CD14-positive monocyte (primary cell): Measurements from ENCODE around the gene RUBCN. TPM values are rescaled to one million over a fixed set of nuclear protein-coding genes. Genes with fewer than 3 reads are reported as not detected.

Experiments used
- DNase-seq, 3 donors: peaks; one replicate each; pipeline ENCODE4 v3.0.0-alpha.2; 2011 to 2022
- H2AFZ ChIP-seq: 2 replicates; pipeline ENCODE4 v1.6.0; 2012; ENCODE audit warnings: mild to moderate bottlenecking, low read depth, low read length, inconsistent platforms; ENCODE audit not compliant: insufficient read depth, poor library complexity, severe bottlenecking
- H3K27ac ChIP-seq, 2 donors: 1 replicate in 1 of 2; 2 replicates in 1 of 2; pipeline ENCODE4 v1.5.1; 2012 to 2013; ENCODE audit warnings: low read length in 2 of 2, control low read depth in 1 of 2, inconsistent platforms in 1 of 2, low read depth in 1 of 2, mild to moderate bottlenecking in 1 of 2
- H3K27me3 ChIP-seq, 2 donors: one replicate each; pipeline versions ENCODE4 v1.6.0 to v1.6.1; 2011 to 2013; ENCODE audit warnings: low read length in 2 of 2; ENCODE audit not compliant: control insufficient read depth in 2 of 2, insufficient read depth in 2 of 2
- H3K36me3 ChIP-seq, 2 donors: replicated peaks in 1 of 2; 1 replicate in 1 of 2; 2 replicates in 1 of 2; pipeline versions ENCODE4 v1.5.1 to v1.6.1; 2012 to 2013; ENCODE audit warnings: low read length in 2 of 2, control low read depth in 1 of 2, inconsistent platforms in 1 of 2, mild to moderate bottlenecking in 1 of 2; ENCODE audit not compliant: insufficient read depth in 2 of 2, control insufficient read depth in 1 of 2
- H3K4me1 ChIP-seq, 2 donors: 1 replicate in 1 of 2; 2 replicates in 1 of 2; pipeline versions ENCODE4 v1.5.1 to v1.6.1; 2012 to 2013; ENCODE audit warnings: low read length in 2 of 2, control low read depth in 1 of 2, inconsistent platforms in 1 of 2, mild to moderate bottlenecking in 1 of 2, moderate library complexity in 1 of 2; ENCODE audit not compliant: insufficient read depth in 2 of 2, control insufficient read depth in 1 of 2
- H3K4me2 ChIP-seq: replicated peaks from 2 replicates; pipeline ENCODE3; 2012; ENCODE audit warnings: low read length, moderate library complexity, mild to moderate bottlenecking; ENCODE audit not compliant: poor library complexity, severe bottlenecking; ENCODE audit errors: extremely low read depth
- H3K4me3 ChIP-seq, 3 experiments: fragments of 200-600 bp in 1 of 3; sonication (generic) in 1 of 3; replicated peaks in 1 of 3; 1 replicate in 2 of 3; 2 replicates in 1 of 3; pipeline ENCODE4 v1.5.1; 2011 to 2013; ENCODE audit warnings: low read length in 3 of 3, mild to moderate bottlenecking in 3 of 3, control low read depth in 2 of 3, low read depth in 2 of 3, inconsistent platforms in 1 of 3, moderate library complexity in 1 of 3
- H3K79me2 ChIP-seq: 2 replicates; pipeline ENCODE4 v1.6.0; 2012; ENCODE audit warnings: mild to moderate bottlenecking, control low read depth, inconsistent platforms, low read length, moderate library complexity; ENCODE audit not compliant: insufficient read depth
- H3K9ac ChIP-seq: 2 replicates; pipeline ENCODE4 v1.6.0; 2017; ENCODE audit warnings: low read length, mild to moderate bottlenecking; ENCODE audit not compliant: insufficient read depth, poor library complexity, severe bottlenecking
- H3K9me3 ChIP-seq, 2 donors: replicated peaks in 1 of 2; 1 replicate in 1 of 2; 2 replicates in 1 of 2; pipeline versions ENCODE4 v1.5.1 to v1.6.1; 2012 to 2013; ENCODE audit warnings: low read length in 2 of 2, control low read depth in 1 of 2; ENCODE audit not compliant: control insufficient read depth in 1 of 2, insufficient read depth in 1 of 2
- H4K20me1 ChIP-seq: 2 replicates; pipeline ENCODE4 v1.6.0; 2012; ENCODE audit warnings: mild to moderate bottlenecking, low read length, control low read depth, moderate library complexity; ENCODE audit not compliant: insufficient read depth
- H3K27ac Mint-ChIP-seq, 7 donors: one replicate each; pipeline ENCODE4 v1.8.0; 2020; ENCODE audit warnings: mild to moderate bottlenecking in 7 of 7, mixed read lengths in 7 of 7, moderate library complexity in 6 of 7, inconsistent platforms in 2 of 7
- H3K27me3 Mint-ChIP-seq, 3 donors: one replicate each; pipeline ENCODE4 v1.8.0; 2021 to 2022; ENCODE audit warnings: low read depth in 3 of 3, mild to moderate bottlenecking in 3 of 3, mixed read lengths in 3 of 3, moderate library complexity in 3 of 3, inconsistent platforms in 1 of 3
- H3K36me3 Mint-ChIP-seq, 2 donors: one replicate each; pipeline ENCODE4 v1.8.0; 2020; ENCODE audit warnings: mixed read lengths in 2 of 2, inconsistent platforms in 1 of 2, mild to moderate bottlenecking in 1 of 2
- H3K4me1 Mint-ChIP-seq: one replicate; pipeline ENCODE4 v1.8.0; 2020; ENCODE audit warnings: mild to moderate bottlenecking, mixed read lengths
- H3K4me3 Mint-ChIP-seq, 2 donors: one replicate each; pipeline ENCODE4 v1.8.0; 2020; ENCODE audit warnings: mild to moderate bottlenecking in 2 of 2, mixed read lengths in 2 of 2, moderate library complexity in 1 of 2
- H3K9me3 Mint-ChIP-seq, 7 donors: one replicate each; pipeline ENCODE4 v1.8.0; 2020 to 2022; ENCODE audit warnings: mixed read lengths in 7 of 7, mild to moderate bottlenecking in 6 of 7, moderate library complexity in 6 of 7, inconsistent platforms in 2 of 7
- WGBS: methylation state at CpG from one replicate; pipeline ENCODE4 v1.1.5; 2013; ENCODE audit warnings: missing lambda C conversion rate; ENCODE audit not compliant: insufficient coverage; 5-methylcytosine and 5-hydroxymethylcytosine counted together
- intact Hi-C, 2 donors: fragments of 100-400 bp; cut with micrococcal nuclease; formaldehyde crosslinking; loops; one replicate each; pipeline versions ENCODE4 v1.15.0 to v1.15.1; 2023
- polyA plus RNA-seq, 3 donors: library from polyadenylated mRNA; depleted of rRNA in 1 of 3; unstranded in 2 of 3; stranded (reverse) in 1 of 3; fragments of 300-500 nt in 2 of 3; fragments of >200 nt in 1 of 3; fragmentation: Illumina TruSeq in 2 of 3; gene quantifications; 1 replicate in 2 of 3; 2 replicates in 1 of 3; pipeline ENCODE4 v1.2.3, GENCODE V29; 2012 to 2021
- TF ChIP-seq, protein P1 (sequence below): fragments of 200-600 bp; IDR thresholded peaks from one replicate; pipeline ENCODE4 v1.8.0; 2022; ENCODE audit warnings: antibody characterized with exemption, mild to moderate bottlenecking

Gene RUBCN
- polyA plus RNA-seq, 3 donors, result 8.6 to 37.9 (median 13.5) TPM

DNA sequence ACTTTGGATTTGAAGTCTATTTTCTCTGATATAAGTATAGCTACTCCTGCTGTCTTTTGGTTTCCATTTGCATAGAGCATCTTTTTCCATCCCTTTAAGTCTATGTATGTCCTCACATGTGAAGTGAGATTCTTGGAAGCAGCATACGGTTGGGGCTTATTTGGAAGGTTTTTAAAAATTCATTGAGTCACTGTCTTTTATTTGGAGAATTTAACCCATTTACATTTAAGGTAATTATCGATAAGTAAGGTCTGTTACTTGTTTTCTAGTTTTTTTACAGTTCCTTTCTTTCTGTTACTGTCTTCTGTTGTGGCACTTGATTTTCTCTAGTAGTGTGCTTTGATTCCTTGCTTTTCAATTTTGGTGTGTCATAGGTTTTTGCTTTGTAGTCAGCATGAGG lies 14.0 kb downstream of the RUBCN start:
- H3K4me1 Mint-ChIP-seq, result peaks cover 31% of the 10 kb centered on the region

DNA sequence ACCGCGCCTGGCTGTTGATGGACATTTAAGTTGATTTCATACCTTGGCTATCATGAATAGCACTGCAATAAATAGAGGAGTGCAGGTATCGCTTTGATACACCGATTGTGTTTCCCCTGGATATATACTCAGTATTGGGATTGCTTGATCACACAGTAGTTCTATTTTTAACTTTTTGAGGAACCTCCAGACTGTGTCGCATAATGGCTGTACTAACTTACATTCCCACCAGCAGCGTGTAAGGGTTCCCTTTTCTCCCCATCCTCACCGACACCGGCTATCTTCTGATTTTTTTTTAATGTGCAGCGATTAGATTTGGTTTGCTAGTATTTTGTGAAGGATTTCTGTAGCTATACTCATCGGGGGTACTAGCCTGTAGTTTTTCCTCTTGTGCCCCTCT lies 16.0 kb downstream of the RUBCN start:
- H3K36me3 Mint-ChIP-seq, result peaks cover 40 to 52% of the 10 kb centered on the region in 2 donors
- Histone ChIP-seq H3K27me3 (no peaks in the 10 kb centered on the region), H3K4me3 (no peak overlapping the region), H3K79me2 (peaks cover 57% of the 10 kb centered on the region), H3K36me3 (peaks cover 9 to 29% of the 10 kb centered on the region in 2 donors), H3K9ac (no peak overlapping the region), H3K27ac (no peak overlapping the region), H2AFZ (no peak overlapping the region), H3K9me3 (peaks cover 4 to 7% of the 10 kb centered on the region in 2 donors), H4K20me1 (peaks cover 70% of the 10 kb centered on the region), H3K4me1 (peaks cover 17 to 24% of the 10 kb centered on the region in 2 donors), H3K4me2 (peak overlapping the region; percentile 8)
- intact Hi-C loops, result loop anchor here in 1 of 2 donors (2.0 kb wide), 1 partner anchor 14 kb away; no protein-coding TSS in a partner anchor
- peak in 1 of 3 donors; percentile 25 for DNase-seq
- peak overlapping the region in 2 of 7 donors; percentile 59 to 60 for H3K27ac Mint-ChIP-seq
- H3K9me3 Mint-ChIP-seq, result peaks cover 4 to 11% (median 8%) of the 10 kb centered on the region in 7 donors
- peaks cover 28% of the 10 kb centered on the region for H3K4me1 Mint-ChIP-seq
- no peaks in the 10 kb centered on the region for H3K27me3 Mint-ChIP-seq
- TF ChIP-seq, protein P1, sequence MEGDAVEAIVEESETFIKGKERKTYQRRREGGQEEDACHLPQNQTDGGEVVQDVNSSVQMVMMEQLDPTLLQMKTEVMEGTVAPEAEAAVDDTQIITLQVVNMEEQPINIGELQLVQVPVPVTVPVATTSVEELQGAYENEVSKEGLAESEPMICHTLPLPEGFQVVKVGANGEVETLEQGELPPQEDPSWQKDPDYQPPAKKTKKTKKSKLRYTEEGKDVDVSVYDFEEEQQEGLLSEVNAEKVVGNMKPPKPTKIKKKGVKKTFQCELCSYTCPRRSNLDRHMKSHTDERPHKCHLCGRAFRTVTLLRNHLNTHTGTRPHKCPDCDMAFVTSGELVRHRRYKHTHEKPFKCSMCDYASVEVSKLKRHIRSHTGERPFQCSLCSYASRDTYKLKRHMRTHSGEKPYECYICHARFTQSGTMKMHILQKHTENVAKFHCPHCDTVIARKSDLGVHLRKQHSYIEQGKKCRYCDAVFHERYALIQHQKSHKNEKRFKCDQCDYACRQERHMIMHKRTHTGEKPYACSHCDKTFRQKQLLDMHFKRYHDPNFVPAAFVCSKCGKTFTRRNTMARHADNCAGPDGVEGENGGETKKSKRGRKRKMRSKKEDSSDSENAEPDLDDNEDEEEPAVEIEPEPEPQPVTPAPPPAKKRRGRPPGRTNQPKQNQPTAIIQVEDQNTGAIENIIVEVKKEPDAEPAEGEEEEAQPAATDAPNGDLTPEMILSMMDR, result no peak
- 100% methylated on average over 4 of the region's 10 CpGs for WGBS
- peak overlapping the region in 1 of 2 donors; percentile 57 for H3K4me3 Mint-ChIP-seq

More for the DNA sequence above, 14.0 kb downstream of the RUBCN start:
- H3K27me3 Mint-ChIP-seq, result peaks cover 0 to 2% (median 0%) of the 10 kb centered on the region in 3 donors
- TF ChIP-seq, protein P1, result no peak
- H3K27ac Mint-ChIP-seq, result no peak overlapping the region
- Histone ChIP-seq H3K4me3 (no peak overlapping the region), H3K9ac (no peak overlapping the region), H2AFZ (no peak overlapping the region), H3K9me3 (peaks cover 4 to 7% of the 10 kb centered on the region in 2 donors), H3K27ac (no peak overlapping the region), H4K20me1 (peaks cover 76% of the 10 kb centered on the region), H3K4me2 (no peak overlapping the region), H3K79me2 (peaks cover 68% of the 10 kb centered on the region), H3K27me3 (no peaks in the 10 kb centered on the region), H3K4me1 (peaks cover 17 to 24% of the 10 kb centered on the region in 2 donors), H3K36me3 (peaks cover 0 to 14% of the 10 kb centered on the region in 2 donors)
- no peak for DNase-seq
- peaks cover 4 to 11% (median 8%) of the 10 kb centered on the region in 7 donors for H3K9me3 Mint-ChIP-seq
- peaks cover 31 to 37% of the 10 kb centered on the region in 2 donors for H3K36me3 Mint-ChIP-seq
- H3K4me3 Mint-ChIP-seq, result no peak overlapping the region
- intact Hi-C loops, result no loop called here
- no CpG with 5 or more reads among the region's 2 CpGs for whole genome bisulfite sequencing
